GM12875 (cell line): ENCODE measurements around the gene SLC22A4.

Experiments
- H3K4me3 ChIP-seq: one replicate; pipeline ENCODE4 v1.5.1; 2011; ENCODE audit warnings: low read depth, low read length, control low read depth
- CTCF ChIP-seq: IDR thresholded peaks from 2 replicates; pipeline ENCODE4 v1.5.1; 2011; ENCODE audit warnings: low read depth, mild to moderate bottlenecking, control low read depth, inconsistent platforms, low read length, moderate library complexity, borderline replicate concordance; ENCODE audit not compliant: insufficient read depth

SLC22A4 gene

GRCh38 chr5:132300577-132301343 lies 6.6 kb downstream of the SLC22A4 start:
- no peak for TF ChIP-seq CTCF
- no peak overlapping the region for H3K4me3 ChIP-seq

- TF ChIP-seq CTCF: no peak
These were observed 7.4 kb downstream of the SLC22A4 start for GRCh38 chr5:132301344-132302271.

GRCh38 chr5:132302413-132302812 lies 8.2 kb downstream of the SLC22A4 start:
- H3K4me3 ChIP-seq: no peak overlapping the region
- TF ChIP-seq CTCF: no peak

More at GRCh38 chr5:132301344-132302271, 7.4 kb downstream of the SLC22A4 start:
- H3K4me3 ChIP-seq: no peak overlapping the region

GRCh38 chr5:132303589-132303988 lies 9.4 kb downstream of the SLC22A4 start:
- TF ChIP-seq CTCF: no peak
- no peak overlapping the region for H3K4me3 ChIP-seq

GRCh38 chr5:132305420-132305819 lies 11.2 kb downstream of the SLC22A4 start:
- no peak for TF ChIP-seq CTCF
- no peak overlapping the region for H3K4me3 ChIP-seq

- no peak overlapping the region for H3K4me3 ChIP-seq
- TF ChIP-seq CTCF: no peak
These were observed 14.5 kb downstream of the SLC22A4 start for GRCh38 chr5:132308701-132309100.

GRCh38 chr5:132309679-132310078 lies 15.5 kb downstream of the SLC22A4 start:
- no peak for TF ChIP-seq CTCF

More at GRCh38 chr5:132309679-132310078, 15.5 kb downstream of the SLC22A4 start:
- no peak overlapping the region for H3K4me3 ChIP-seq
